K562 (cell line): Measurements from ENCODE around the gene MED22. TPM values are rescaled to one million over a fixed set of nuclear protein-coding genes. Genes with fewer than 3 reads are reported as not detected.

Experiments
- ATAC-seq: fragments of 200-7000 bp; cut with Tn5 transposase; 3 replicates; pipeline ENCODE4 v1.9.1; 2020; ENCODE audit warnings: moderate library complexity
- BruUV-seq: library from RNA; stranded (reverse); fragments of 400-500 nt; replicated peaks from 2 replicates; lab custom pipeline; 2021; lab: Mats Ljungman, UMichigan
- CTCF ChIA-PET: fragments of 300-600 bp; formaldehyde crosslinking; extraction: SDS; loops from one replicate; lab custom pipeline; 2021; ENCODE audit warnings: low intra/inter-chr PET ratio; lab: Yijun Ruan, JAX
- POLR2A ChIA-PET: fragments of 300-600, 350-650 bp; sonication (Branson Sonifier 250); formaldehyde crosslinking; extraction: SDS; loops from one replicate; lab custom pipeline; 2021; ENCODE audit warnings: antibody characterized with exemption, inconsistent platforms; lab: Yijun Ruan, JAX
- DNase-seq, 4 experiments: peaks; one replicate each; pipeline versions ENCODE4 v3.0.0 to v3.0.0-alpha.2; 2011 to 2018; ENCODE audit warnings: low spot score in 3 of 4, mixed read lengths in 3 of 4; ENCODE audit errors: extremely low read depth in 1 of 4
- FAIRE-seq: peaks from 2 replicates; lab custom pipeline; 2011; peaks lifted over from hg19 to GRCh38; lab: Jason Lieb, UNC
- H2AFZ ChIP-seq: 2 replicates; pipeline ENCODE4 v1.6.0; 2011; ENCODE audit warnings: low read depth, low read length, control low read depth, inconsistent platforms
- H3K27ac ChIP-seq: fragments of 200-600 bp; 3 replicates; pipeline ENCODE4 v1.8.0; 2011; ENCODE audit warnings: low read depth, mild to moderate bottlenecking, control low read depth, inconsistent platforms, low read length, moderate library complexity, mixed read lengths; ENCODE audit errors: extremely low read depth
- H3K27me3 ChIP-seq, 2 experiments: fragments of 300-600 bp in 1 of 2; 2 replicates in 1 of 2; 3 replicates in 1 of 2; pipeline versions ENCODE4 v1.6.0 to v1.8.0; 2011; ENCODE audit warnings: inconsistent platforms in 2 of 2, low read length in 2 of 2, mild to moderate bottlenecking in 1 of 2, mixed read lengths in 1 of 2, moderate library complexity in 1 of 2; ENCODE audit not compliant: control insufficient read depth in 2 of 2, insufficient read depth in 2 of 2
- H3K36me3 ChIP-seq: fragments of 300-600 bp; 3 replicates; pipeline ENCODE4 v1.8.0; 2011; ENCODE audit warnings: mild to moderate bottlenecking, low read length, inconsistent platforms; ENCODE audit not compliant: control insufficient read depth, insufficient read depth
- H3K4me1 ChIP-seq, 2 experiments: fragments of 200-600 bp in 1 of 2; replicated peaks in 1 of 2; 2 replicates in 1 of 2; 3 replicates in 1 of 2; pipeline versions ENCODE4 v1.5.1 to v1.8.0; 2011; ENCODE audit warnings: inconsistent platforms in 2 of 2, low read length in 2 of 2, mild to moderate bottlenecking in 1 of 2, mixed read lengths in 1 of 2, moderate library complexity in 1 of 2; ENCODE audit not compliant: control insufficient read depth in 2 of 2, insufficient read depth in 2 of 2
- H3K4me2 ChIP-seq: 2 replicates; pipeline ENCODE4 v1.6.1; 2011; ENCODE audit warnings: low read length, control low read depth, inconsistent platforms, mixed read lengths; ENCODE audit not compliant: insufficient read depth
- H3K4me3 ChIP-seq: fragments of 200-600 bp; sonication (generic), shearing (Covaris generic); 2 replicates; pipeline ENCODE4 v1.5.1; 2016; ENCODE audit warnings: control low read depth, inconsistent platforms
- H3K79me2 ChIP-seq: fragments of 200-600 bp; 3 replicates; pipeline ENCODE4 v1.8.0; 2011; ENCODE audit warnings: low read length, inconsistent platforms; ENCODE audit not compliant: control insufficient read depth, insufficient read depth
- H3K9ac ChIP-seq, 2 experiments: 2 replicates each; pipeline versions ENCODE4 v1.6.0 to v1.6.1; 2011; ENCODE audit warnings: low read depth in 2 of 2, low read length in 2 of 2, control low read depth in 1 of 2, inconsistent platforms in 1 of 2, mild to moderate bottlenecking in 1 of 2, mixed read lengths in 1 of 2; ENCODE audit not compliant: insufficient read depth in 1 of 2
- H3K9me1 ChIP-seq: one replicate; pipeline ENCODE4 v1.6.0; 2011; ENCODE audit warnings: inconsistent platforms, mild to moderate bottlenecking, low read length, moderate library complexity; ENCODE audit not compliant: control insufficient read depth, insufficient read depth
- H3K9me3 ChIP-seq: replicated peaks from 2 replicates; pipeline ENCODE4 v1.5.1; 2011; ENCODE audit warnings: low read depth, low read length, inconsistent platforms; ENCODE audit not compliant: control insufficient read depth, insufficient read depth
- H4K20me1 ChIP-seq: replicated peaks from 2 replicates; pipeline ENCODE4 v1.6.1; 2011; ENCODE audit warnings: low read length, inconsistent platforms, mixed read lengths; ENCODE audit not compliant: control insufficient read depth, insufficient read depth
- CREBBP ChIP-seq: IDR thresholded peaks from one replicate; pipeline ENCODE4 v1.6.1; 2012; ENCODE audit warnings: low read depth, mild to moderate bottlenecking, control low read depth, inconsistent platforms, low read length
- DIDO1 ChIP-seq: fragments of 450-650 bp; IDR thresholded peaks from 2 replicates; pipeline ENCODE4 v1.6.1; 2016; ENCODE audit warnings: low read depth, missing biosample characterization, missing genetic modification characterization
- NBN ChIP-seq: fragments of 450-650 bp; IDR thresholded peaks from 2 replicates; pipeline ENCODE4 v1.6.1; 2016; ENCODE audit warnings: low read depth, mild to moderate bottlenecking
- NFRKB ChIP-seq: fragments of 450-650 bp; IDR thresholded peaks from 2 replicates; pipeline ENCODE4 v1.6.1; 2016; ENCODE audit warnings: low read depth
- SRSF3 ChIP-seq: fragments of 200-400 bp; formaldehyde crosslinking; IDR thresholded peaks from 2 replicates; pipeline ENCODE4 v1.6.1; 2016; ENCODE audit warnings: mild to moderate bottlenecking, low read length, moderate library complexity; ENCODE audit not compliant: insufficient read depth
- STAT5A ChIP-seq: IDR thresholded peaks from 2 replicates; pipeline ENCODE4 v1.6.1; 2012; ENCODE audit warnings: low read length, inconsistent platforms, borderline replicate concordance
- TAF9B ChIP-seq: fragments of 450-650 bp; IDR thresholded peaks from 2 replicates; pipeline ENCODE4 v1.6.1; 2018; ENCODE audit warnings: mild to moderate bottlenecking; ENCODE audit not compliant: partially characterized antibody
- ZNF764 ChIP-seq: fragments of 250-450 bp; sonication (Bioruptor Pico); IDR thresholded peaks from 2 replicates; pipeline ENCODE4 v1.4.0; 2020; ENCODE audit warnings: low read depth, mild to moderate bottlenecking, moderate library complexity
- ZSCAN29 ChIP-seq: fragments of 450-650 bp; IDR thresholded peaks from 2 replicates; pipeline ENCODE4 v1.6.1; 2017
- WGBS: fragments of 100-300 bp; shearing (Covaris generic); methylation state at CpG from one replicate; pipeline ENCODE4 v1.1.6; 2016; ENCODE audit warnings: low coverage, mixed read lengths; ENCODE audit not compliant: insufficient coverage; ENCODE audit errors: missing lambda C conversion rate; 5-methylcytosine and 5-hydroxymethylcytosine counted together
- in situ Hi-C: fragments of 300-500 bp; cut with MboI; formaldehyde crosslinking; loops from 4 replicates; pipeline ENCODE4 v1.15.0; 2018; ENCODE audit warnings: inconsistent platforms, mixed read lengths
- intact Hi-C: fragments of 100-400 bp; cut with micrococcal nuclease; formaldehyde crosslinking; loops from 2 replicates; pipeline ENCODE4 v1.14.2; 2022
- polyA plus RNA-seq, 8 experiments: library from polyadenylated mRNA; depleted of rRNA in 4 of 8; stranded (reverse) in 5 of 8; unstranded in 3 of 8; fragments of >200 nt; fragmentation: Nextera tagmentation in 2 of 8; fragmentation: Illumina TruSeq in 1 of 8; extraction: Ambion mirVana in 2 of 8; extraction: Trizol in 1 of 8; gene quantifications; 2 replicates each; pipeline versions ENCODE4 v1.2.1 to v1.2.3, GENCODE V29; 2011 to 2014; ENCODE audit warnings: inconsistent platforms in 1 of 8, missing spikeins in 1 of 8
- total RNA-seq, 7 experiments: library from RNA; depleted of rRNA in 6 of 7; stranded (reverse); fragments of >200 nt in 6 of 7; fragmentation: Illumina TruSeq in 2 of 7; extraction: Trizol in 2 of 7; gene quantifications; 2 replicates each; pipeline versions ENCODE4 v1.2.1 to v1.2.3, GENCODE V29; 2011 to 2021; ENCODE audit warnings: low replicate concordance in 1 of 7
- TF ChIP-seq, protein P1 (sequence below), 3 experiments: fragments of 200-800 bp in 1 of 3; fragments of 250-450 bp in 1 of 3; fragments of 450-650 bp in 1 of 3; sonication (Bioruptor Pico) in 1 of 3; sonication (Bioruptor generic) in 1 of 3; formaldehyde crosslinking in 1 of 3; IDR thresholded peaks; 2 replicates each; pipeline versions ENCODE4 v1.6.1 to v1.8.0; 2016 to 2022; ENCODE audit warnings: mild to moderate bottlenecking in 2 of 3, missing genetic modification characterization in 2 of 3, missing compliant biosample characterization in 1 of 3, moderate library complexity in 1 of 3
- TF ChIP-seq, protein P2 (sequence below): sonication (generic); formaldehyde crosslinking; IDR thresholded peaks from 2 replicates; pipeline ENCODE4 v1.8.1; 2023; ENCODE audit warnings: missing genetic modification reagents, mild to moderate bottlenecking, borderline replicate concordance

MED22 gene
- total and polyA plus RNA-seq, 9 of the 15 experiments (the other 6 are each of a cell fraction or from before 2014, with no cell fraction given), result 0.73 to 35.6 (median 22.3) TPM

DNA sequence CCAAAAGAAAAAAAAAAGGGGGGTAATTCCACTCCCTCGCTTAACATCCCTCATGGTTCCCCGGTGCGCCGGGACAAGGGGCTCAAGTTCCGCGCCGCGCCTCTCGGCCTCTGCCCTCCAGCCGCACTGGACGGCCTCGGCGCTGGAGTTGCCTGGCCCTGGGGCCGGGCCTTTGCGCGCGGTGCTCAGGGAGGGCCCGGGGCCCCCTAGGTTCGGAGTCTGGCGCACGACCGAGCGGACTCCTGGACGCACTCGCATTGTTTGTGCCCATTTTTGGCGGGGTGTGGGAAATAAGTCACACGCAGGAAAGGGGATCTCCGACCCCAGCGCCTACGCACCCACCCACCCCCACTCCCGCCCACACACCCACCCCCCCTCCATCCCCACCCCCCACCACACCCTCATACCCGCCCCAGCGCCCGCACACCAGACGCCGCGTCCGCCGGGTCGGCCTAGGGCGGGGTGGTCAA lies 381 bp downstream of the MED22 start (continued):
- TF ChIP-seq, protein P1, sequence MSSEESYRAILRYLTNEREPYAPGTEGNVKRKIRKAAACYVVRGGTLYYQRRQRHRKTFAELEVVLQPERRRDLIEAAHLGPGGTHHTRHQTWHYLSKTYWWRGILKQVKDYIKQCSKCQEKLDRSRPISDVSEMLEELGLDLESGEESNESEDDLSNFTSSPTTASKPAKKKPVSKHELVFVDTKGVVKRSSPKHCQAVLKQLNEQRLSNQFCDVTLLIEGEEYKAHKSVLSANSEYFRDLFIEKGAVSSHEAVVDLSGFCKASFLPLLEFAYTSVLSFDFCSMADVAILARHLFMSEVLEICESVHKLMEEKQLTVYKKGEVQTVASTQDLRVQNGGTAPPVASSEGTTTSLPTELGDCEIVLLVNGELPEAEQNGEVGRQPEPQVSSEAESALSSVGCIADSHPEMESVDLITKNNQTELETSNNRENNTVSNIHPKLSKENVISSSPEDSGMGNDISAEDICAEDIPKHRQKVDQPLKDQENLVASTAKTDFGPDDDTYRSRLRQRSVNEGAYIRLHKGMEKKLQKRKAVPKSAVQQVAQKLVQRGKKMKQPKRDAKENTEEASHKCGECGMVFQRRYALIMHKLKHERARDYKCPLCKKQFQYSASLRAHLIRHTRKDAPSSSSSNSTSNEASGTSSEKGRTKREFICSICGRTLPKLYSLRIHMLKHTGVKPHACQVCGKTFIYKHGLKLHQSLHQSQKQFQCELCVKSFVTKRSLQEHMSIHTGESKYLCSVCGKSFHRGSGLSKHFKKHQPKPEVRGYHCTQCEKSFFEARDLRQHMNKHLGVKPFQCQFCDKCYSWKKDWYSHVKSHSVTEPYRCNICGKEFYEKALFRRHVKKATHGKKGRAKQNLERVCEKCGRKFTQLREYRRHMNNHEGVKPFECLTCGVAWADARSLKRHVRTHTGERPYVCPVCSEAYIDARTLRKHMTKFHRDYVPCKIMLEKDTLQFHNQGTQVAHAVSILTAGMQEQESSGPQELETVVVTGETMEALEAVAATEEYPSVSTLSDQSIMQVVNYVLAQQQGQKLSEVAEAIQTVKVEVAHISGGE (CRISPR knock-in tag; IDR thresholded peaks at IDR 0.05), result peak in 1 of 3 experiments; percentile 45; a peak in 1 of 6 replicates
- TF ChIP-seq, all 486 proteins: peak for 19

DNA sequence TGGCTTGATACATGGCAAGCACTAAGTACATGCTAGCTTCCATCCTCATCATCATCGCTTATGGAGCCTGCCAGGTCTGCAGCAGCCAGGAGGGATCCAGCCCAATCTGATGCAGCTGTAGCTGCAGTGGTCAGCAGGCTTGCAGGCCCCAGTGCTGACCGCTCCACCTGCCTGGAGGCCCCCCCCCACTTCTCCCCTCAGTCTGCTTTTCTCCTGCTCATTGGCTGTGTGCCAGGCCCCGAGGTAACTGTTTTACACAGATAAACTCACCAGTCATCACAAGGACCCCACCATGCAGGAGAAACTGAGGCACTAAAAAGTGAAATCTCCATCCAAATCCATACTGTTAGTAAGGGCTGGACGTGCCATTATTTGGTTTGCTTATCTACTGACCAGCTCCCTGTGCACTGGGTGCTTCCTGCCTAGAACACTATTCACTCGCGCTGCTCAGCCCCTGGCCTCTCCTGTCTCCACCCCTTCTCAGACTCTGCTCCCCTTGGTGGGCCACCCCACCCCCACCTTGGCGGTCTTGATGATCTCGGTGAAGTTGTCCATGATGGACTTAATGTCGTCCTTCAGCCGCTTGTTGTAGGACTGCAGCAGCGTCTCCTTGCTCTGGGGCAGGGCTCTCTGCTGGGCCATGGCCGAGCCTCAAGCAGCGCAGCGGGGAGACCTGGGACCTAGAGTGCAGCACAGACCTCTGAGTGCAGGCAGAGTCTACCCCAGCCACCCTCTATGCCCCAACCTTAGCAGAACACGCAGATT lies 1.7 kb downstream of the MED22 start:
- in situ Hi-C loops, result no loop called here
- Histone ChIP-seq H3K9me1 (peaks cover 3% of the 10 kb centered on the region), H2AFZ (no peak overlapping the region), H3K27ac (no peak overlapping the region; the same call in 2 of the 3 replicates), H3K36me3 (peaks cover 77% of the 10 kb centered on the region), H3K79me2 (peaks cover 57% of the 10 kb centered on the region), H3K4me3 (peak overlapping the region; percentile 100), H3K9me3 (no peaks in the 10 kb centered on the region), H3K9ac (peak overlapping the region; percentile 100), H3K27me3 (no peaks in the 10 kb centered on the region), H3K4me1 (peaks cover 16 to 43% of the 10 kb centered on the region in 2 experiments; a peak in 4 of 5 replicates), H4K20me1 (peaks cover 17% of the 10 kb centered on the region), H3K4me2 (peak overlapping the region; percentile 93)
- ATAC-seq, result no peak; the same call in 2 of the 3 replicates
- BruUV-seq, result TSS peak; percentile 55
- peak in 1 of 4 experiments; percentile 31 for DNase-seq
- intact Hi-C loops, result no loop called here
- FAIRE-seq, result no peak
- ChIA-PET POLR2A (interaction anchor here (0.6 to 3.3 kb wide), 12 partner anchors 11 to 478 kb away, joined by 3 to 31 read pairs (median 3); partner anchors contain the start of gene RALGDS), CTCF (no interaction called here)
- 29% methylated on average over 15 of the region's 15 CpGs for WGBS
- TF ChIP-seq NFRKB, result no peak
- TF ChIP-seq CREBBP, result no peak
- TF ChIP-seq SRSF3, result no peak
- no peak for TF ChIP-seq ZNF764 (CRISPR knock-in tag)
- TF ChIP-seq STAT5A, result no peak
- no peak for TF ChIP-seq NBN
- TF ChIP-seq, protein P2, sequence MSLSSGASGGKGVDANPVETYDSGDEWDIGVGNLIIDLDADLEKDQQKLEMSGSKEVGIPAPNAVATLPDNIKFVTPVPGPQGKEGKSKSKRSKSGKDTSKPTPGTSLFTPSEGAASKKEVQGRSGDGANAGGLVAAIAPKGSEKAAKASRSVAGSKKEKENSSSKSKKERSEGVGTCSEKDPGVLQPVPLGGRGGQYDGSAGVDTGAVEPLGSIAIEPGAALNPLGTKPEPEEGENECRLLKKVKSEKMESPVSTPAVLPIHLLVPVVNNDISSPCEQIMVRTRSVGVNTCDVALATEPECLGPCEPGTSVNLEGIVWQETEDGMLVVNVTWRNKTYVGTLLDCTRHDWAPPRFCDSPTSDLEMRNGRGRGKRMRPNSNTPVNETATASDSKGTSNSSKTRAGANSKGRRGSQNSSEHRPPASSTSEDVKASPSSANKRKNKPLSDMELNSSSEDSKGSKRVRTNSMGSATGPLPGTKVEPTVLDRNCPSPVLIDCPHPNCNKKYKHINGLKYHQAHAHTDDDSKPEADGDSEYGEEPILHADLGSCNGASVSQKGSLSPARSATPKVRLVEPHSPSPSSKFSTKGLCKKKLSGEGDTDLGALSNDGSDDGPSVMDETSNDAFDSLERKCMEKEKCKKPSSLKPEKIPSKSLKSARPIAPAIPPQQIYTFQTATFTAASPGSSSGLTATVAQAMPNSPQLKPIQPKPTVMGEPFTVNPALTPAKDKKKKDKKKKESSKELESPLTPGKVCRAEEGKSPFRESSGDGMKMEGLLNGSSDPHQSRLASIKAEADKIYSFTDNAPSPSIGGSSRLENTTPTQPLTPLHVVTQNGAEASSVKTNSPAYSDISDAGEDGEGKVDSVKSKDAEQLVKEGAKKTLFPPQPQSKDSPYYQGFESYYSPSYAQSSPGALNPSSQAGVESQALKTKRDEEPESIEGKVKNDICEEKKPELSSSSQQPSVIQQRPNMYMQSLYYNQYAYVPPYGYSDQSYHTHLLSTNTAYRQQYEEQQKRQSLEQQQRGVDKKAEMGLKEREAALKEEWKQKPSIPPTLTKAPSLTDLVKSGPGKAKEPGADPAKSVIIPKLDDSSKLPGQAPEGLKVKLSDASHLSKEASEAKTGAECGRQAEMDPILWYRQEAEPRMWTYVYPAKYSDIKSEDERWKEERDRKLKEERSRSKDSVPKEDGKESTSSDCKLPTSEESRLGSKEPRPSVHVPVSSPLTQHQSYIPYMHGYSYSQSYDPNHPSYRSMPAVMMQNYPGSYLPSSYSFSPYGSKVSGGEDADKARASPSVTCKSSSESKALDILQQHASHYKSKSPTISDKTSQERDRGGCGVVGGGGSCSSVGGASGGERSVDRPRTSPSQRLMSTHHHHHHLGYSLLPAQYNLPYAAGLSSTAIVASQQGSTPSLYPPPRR, result no peak
- no peak for TF ChIP-seq TAF9B
- no peak for TF ChIP-seq DIDO1 (tag)
- TF ChIP-seq ZSCAN29, result no peak
